PFSK-1 (cell line): ENCODE measurements around the gene KIF5A.

Experiments used
- FOXP2 ChIP-seq: optimal IDR thresholded peaks from 2 replicates; pipeline ENCODE3; 2011; ENCODE audit warnings: borderline replicate concordance, control low read depth, inconsistent platforms; ENCODE audit not compliant: insufficient read depth; ENCODE audit errors: extremely low read length, extremely low read depth
- POLR2AphosphoS5 ChIP-seq: IDR thresholded peaks from 2 replicates; pipeline ENCODE4 v1.6.1; 2012; ENCODE audit warnings: low read depth, mild to moderate bottlenecking, control low read depth, low read length, moderate library complexity
- REST ChIP-seq, 2 experiments: IDR thresholded peaks; 2 replicates each; pipeline versions ENCODE4 v1.6.1 to v1.8.0; 2011 to 2012; ENCODE audit warnings: low read depth in 2 of 2, low read length in 2 of 2, control low read depth in 1 of 2, inconsistent platforms in 1 of 2, mild to moderate bottlenecking in 1 of 2, moderate library complexity in 1 of 2; ENCODE audit not compliant: insufficient read depth in 1 of 2
- SIN3A ChIP-seq: IDR thresholded peaks from 2 replicates; pipeline ENCODE4 v1.6.1; 2012; ENCODE audit warnings: mild to moderate bottlenecking, low read length, moderate library complexity, borderline replicate concordance; ENCODE audit not compliant: insufficient read depth
- TAF1 ChIP-seq: IDR thresholded peaks from 2 replicates; pipeline ENCODE4 v1.6.1; 2012; ENCODE audit warnings: low read length, control low read depth, borderline replicate concordance; ENCODE audit not compliant: insufficient read depth

KIF5A gene

GRCh38 chr12:57548013-57548315 lies 1.9 kb upstream of the KIF5A start:
- no peak for TF ChIP-seq POLR2AphosphoS5
- no peak for TF ChIP-seq FOXP2
- TF ChIP-seq SIN3A: no peak
- no peak for TF ChIP-seq REST (IDR thresholded peaks at IDR 0.05; ENCODE audit: insufficient read depth in 1 of 2, low read depth in 2 of 2, low read length in 2 of 2)
- no peak for TF ChIP-seq TAF1

- no peak for TF ChIP-seq TAF1
- TF ChIP-seq POLR2AphosphoS5: no peak
- no peak for TF ChIP-seq SIN3A
- TF ChIP-seq REST (IDR thresholded peaks at IDR 0.05; ENCODE audit: insufficient read depth in 1 of 2, low read depth in 2 of 2, low read length in 2 of 2): no peak
- TF ChIP-seq FOXP2: no peak
These were observed 1.4 kb upstream of the KIF5A start for GRCh38 chr12:57548488-57548887.

- TF ChIP-seq SIN3A (no peak), FOXP2 (no peak), POLR2AphosphoS5 (no peak), TAF1 (no peak), REST (IDR thresholded peaks at IDR 0.05; ENCODE audit: insufficient read depth in 1 of 2, low read depth in 2 of 2, low read length in 2 of 2) (no peak)
These were observed 488 bp upstream of the KIF5A start for GRCh38 chr12:57549203-57549908.

- TF ChIP-seq TAF1 (no peak), POLR2AphosphoS5 (no peak), FOXP2 (no peak), SIN3A (no peak), REST (IDR thresholded peaks at IDR 0.05; ENCODE audit: insufficient read depth in 1 of 2, low read depth in 2 of 2, low read length in 2 of 2) (no peak)
These were observed 1.1 kb downstream of the KIF5A start for GRCh38 chr12:57550641-57551549.
